Measurements from ENCODE around the gene FOXN3. TPM values are rescaled to one million over a fixed set of nuclear protein-coding genes. Genes with fewer than 3 reads are reported as not detected.
"Not testable (repeated sequence)": the region's sequence is repeated elsewhere in the genome, so short reads cannot be mapped to it uniquely, and the experiment has no call there.

FOXN3 gene
- total RNA-seq, 1 experiment from 2014 or later: 125 TPM

- H3K9ac ChIP-seq (ENCODE audit: extremely low read depth, insufficient read length, low read length); H4K8ac ChIP-seq (replicated peaks; ENCODE audit: insufficient read length, low read depth, low read length); H3K4me1 Mint-ChIP-seq; H4K20me1 ChIP-seq (ENCODE audit: control insufficient read depth, insufficient read depth, insufficient read length); H3K79me1 ChIP-seq (ENCODE audit: insufficient read depth, low read depth, low read length, poor library complexity, severe bottlenecking); H3K9me3 Mint-ChIP-seq; H3K4me3 Mint-ChIP-seq; H3K9me3 ChIP-seq (ENCODE audit: control insufficient read depth, low read depth, low read length); H3K18ac ChIP-seq (ENCODE audit: insufficient read length, low read depth, low read length); H2BK20ac ChIP-seq (ENCODE audit: low read depth, low read length, poor library complexity, severe bottlenecking); H3K23ac ChIP-seq (ENCODE audit: insufficient read length, low read depth, low read length); DNase-seq; H2AFZ ChIP-seq (ENCODE audit: low read length); H3K27me3 ChIP-seq (ENCODE audit: insufficient read depth, low read length); H3K79me2 ChIP-seq (ENCODE audit: insufficient read depth, low read length); H2BK15ac ChIP-seq (ENCODE audit: low read depth, low read length); H3K36me3 Mint-ChIP-seq (ENCODE audit: insufficient read depth in 1 of 3, low read depth in 3 of 3); H2AK5ac ChIP-seq (ENCODE audit: insufficient read length, low read length); H4K5ac ChIP-seq (ENCODE audit: insufficient read length, low read depth, low read length); H2BK5ac ChIP-seq (ENCODE audit: insufficient read length, low read length); H3K23me2 ChIP-seq (ENCODE audit: insufficient read length, low read depth, low read length, poor library complexity, severe bottlenecking); H3K27ac Mint-ChIP-seq; H3K4me2 ChIP-seq (ENCODE audit: insufficient read depth, insufficient read length, low read length); H3T11ph ChIP-seq (ENCODE audit: low read length); H2BK120ac ChIP-seq (ENCODE audit: low read depth, low read length, poor library complexity, severe bottlenecking); H3K4me1 ChIP-seq (ENCODE audit: insufficient read depth, low read length); H3K14ac ChIP-seq (ENCODE audit: insufficient read depth, low read length); H2BK12ac ChIP-seq (ENCODE audit: insufficient read length, low read depth, low read length); H3K4ac ChIP-seq (ENCODE audit: low read depth, low read length); H3K27ac ChIP-seq (ENCODE audit: insufficient read length, low read depth, low read length); H3K56ac ChIP-seq (ENCODE audit: insufficient read length, low read depth, low read length); H4K91ac ChIP-seq (ENCODE audit: insufficient read length, low read depth, low read length): not testable (repeated sequence)
- H3K27me3 Mint-ChIP-seq (ENCODE audit: low read depth): peaks cover 42% of the 10 kb centered on the region
- WGBS (ENCODE audit: extremely low coverage, insufficient read length, low lambda C conversion rate): no CpG with 5 or more reads among the region's 13 CpGs
These were observed 305.8 kb downstream of the FOXN3 start for GRCh38 chr14:89111232-89111631.
